Cortex of kidney (tissue), 1 donor: Measurements from ENCODE around the gene SHC2.
"Not testable (repeated sequence)": the region's sequence is repeated elsewhere in the genome, so short reads cannot be mapped to it uniquely, and the experiment has no call there.

ENCODE experiments used
- DNase-seq: peaks from one replicate; lab custom pipeline; 2025; lab: John Stamatoyannopoulos, UW

The SHC2 gene

DNA sequence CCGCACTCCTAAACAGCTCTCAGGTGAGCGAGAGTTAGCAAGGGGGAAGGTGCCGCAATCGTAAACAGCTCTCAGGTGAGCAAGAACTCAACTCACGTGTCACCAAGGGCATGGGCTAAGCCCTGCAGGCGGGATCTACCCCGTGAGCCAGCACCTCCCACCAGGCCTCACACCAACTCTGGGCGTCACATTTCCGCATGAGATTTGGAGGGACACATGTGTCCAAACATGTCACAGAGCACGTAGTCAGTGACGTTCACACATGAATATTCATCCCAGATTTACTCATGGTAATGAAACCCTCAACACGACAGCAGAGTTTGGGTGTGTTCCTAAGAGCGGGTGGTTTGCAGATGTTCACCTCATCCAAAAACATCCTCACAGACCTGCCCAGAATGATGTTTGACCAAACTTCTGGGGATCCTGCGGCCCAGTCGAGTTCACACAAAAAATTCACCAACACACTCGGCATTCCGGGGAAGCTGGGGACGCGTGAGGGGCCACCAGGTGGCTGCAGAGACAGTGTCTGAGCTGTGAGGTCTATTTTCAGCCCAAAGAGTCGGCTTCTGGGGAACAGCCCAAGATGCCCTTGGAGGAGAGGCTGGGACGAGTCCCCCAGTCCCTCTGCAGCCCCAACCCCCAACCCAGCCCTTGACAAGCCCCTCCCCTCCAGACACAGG lies 71.4 kb downstream of the SHC2 start:
- no peak for DNase-seq

DNA sequence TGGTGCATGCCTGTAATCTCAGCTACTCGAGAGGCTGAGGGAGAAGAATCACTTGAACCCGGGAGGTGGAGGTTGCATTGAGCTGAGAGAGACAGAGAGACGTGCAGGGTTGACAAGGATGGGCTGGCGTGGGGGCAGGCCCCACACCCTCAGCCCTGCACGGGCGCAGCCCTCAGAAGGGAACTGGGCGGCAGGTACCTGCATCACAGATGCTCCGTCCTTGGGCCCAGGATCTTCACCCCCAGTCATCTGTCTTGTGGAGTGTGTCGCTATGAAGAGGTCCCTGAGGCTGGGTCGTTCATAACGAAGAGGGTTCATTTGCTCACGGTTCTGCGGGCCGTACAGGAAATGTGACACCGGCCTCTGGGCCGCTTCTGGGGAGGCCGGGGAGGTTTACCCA lies 72.1 kb downstream of the SHC2 start:
- DNase-seq, result no peak

DNA sequence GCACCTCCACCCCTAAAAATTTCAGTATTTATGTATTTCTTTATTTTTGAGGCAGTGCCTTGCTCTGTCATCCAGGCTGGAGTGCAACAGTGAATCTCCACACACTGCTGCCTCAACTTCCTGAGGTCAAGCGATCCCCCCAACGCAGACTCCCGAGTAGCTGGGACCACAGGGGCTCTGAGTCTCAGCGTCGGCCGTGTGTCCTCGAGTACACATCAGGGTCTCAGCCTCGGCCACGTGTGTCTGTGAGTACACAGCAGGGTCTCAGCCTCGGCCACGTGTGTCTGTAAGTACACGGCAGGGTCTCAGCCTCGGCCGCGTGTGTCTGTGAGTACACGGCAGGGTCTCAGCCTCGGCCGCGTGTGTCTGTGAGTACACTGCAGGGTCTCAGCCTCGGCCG lies 73.1 kb downstream of the SHC2 start:
- no peak for DNase-seq

DNA sequence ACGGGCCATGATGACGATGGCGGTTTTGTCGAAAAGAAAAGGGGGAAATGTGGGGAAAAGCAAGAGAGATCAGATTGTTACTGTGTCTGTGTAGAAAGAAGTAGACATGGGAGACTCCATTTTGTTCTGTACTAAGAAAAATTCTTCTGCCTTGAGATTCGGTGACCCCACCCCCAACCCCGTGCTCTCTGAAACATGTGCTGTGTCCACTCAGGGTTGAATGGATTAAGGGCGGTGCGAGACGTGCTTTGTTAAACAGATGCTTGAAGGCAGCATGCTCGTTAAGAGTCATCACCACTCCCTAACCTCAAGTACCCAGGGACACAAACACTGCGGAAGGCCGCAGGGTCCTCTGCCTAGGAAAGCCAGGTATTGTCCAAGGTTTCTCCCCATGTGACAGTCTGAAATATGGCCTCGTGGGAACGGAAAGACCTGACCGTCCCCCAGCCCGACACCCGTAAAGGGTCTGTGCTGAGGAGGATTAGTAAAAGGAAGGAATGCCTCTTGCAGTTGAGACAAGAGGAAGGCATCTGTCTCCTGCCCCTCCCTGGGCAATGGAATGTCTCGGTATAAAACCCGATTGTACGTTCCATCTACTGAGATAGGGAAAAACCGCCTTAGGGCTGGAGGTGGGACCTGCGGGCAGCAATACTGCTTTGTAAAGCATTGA lies 74.1 kb downstream of the SHC2 start:
- DNase-seq, result not testable (repeated sequence)

DNA sequence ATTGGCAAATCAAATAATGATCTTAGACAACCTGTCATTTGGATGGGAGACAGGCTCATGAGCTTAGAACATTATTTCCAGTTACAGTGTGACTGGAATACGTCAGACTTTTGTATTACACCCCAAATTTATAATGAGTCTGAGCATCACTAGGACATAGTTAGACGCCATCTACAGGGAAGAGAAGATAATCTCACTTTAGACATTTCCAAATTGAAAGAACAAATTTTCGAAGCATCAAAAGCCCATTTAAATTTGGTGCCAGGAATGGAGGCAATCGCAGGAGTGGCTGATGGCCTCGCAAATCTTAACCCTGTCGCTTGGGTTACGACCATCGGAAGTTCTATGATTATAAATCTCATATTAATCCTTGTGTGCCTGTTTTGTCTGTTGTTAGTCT lies 74.6 kb downstream of the SHC2 start:
- DNase-seq, result not testable (repeated sequence)

DNA sequence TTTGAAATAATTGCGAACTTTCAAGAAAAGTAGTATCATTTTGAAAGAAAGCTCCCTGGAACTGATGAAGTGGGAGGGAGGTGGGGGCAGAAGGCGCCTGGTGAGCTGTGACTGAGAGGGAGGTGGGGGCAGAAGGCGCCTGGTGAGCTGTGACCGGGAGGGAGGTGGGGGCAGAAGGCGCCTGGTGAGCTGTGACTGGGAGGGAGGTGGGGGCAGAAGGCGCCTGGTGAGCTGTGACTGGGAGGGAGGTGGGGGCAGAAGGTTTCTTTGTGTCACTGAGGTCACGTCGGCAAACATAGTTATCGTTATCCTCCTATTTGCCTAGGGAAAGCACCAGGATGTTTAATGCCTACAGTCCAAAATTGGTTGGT lies 76.0 kb downstream of the SHC2 start:
- DNase-seq, result no peak

DNA sequence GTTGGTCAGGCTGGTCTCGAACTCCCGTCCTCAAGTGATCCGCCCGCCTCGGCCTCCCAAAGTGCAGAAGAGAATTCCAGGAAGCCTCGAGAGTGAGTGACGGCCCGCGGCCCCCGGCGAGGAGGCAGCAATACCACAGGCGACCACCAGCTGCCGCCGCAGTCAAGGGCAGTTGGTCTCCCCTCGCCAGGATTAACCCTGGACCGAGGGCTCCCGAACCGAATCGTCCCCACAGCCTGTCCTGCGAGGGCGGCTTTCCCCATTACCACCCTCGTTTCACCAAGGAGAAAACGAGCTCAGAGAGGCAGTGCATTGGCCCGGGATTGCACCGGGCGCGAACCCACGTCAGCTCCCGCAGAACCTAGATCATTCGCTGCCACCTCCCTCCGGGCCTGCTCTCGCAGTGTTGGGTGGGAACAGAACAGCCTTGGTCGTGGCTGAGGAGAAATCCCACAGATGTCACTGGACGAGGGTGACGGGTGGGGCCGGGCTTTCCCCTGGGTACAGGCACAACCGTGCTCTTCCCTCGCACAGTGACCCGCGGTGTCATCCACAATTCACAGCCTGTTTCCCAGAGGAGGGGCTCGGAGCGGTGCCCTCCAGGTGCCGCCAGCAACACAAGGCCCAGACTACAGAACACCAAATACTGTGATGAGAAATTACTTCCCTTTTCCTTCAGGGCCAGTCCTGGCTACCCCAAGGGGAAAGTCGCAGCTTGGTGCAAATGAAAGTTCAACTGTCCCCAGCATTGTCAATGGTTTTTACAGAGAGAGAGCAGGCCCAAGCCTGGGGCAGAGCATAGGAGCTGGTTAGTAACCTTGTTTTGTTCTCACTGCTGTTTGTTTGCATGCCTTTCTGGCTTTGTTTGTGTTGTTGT lies 76.7 kb downstream of the SHC2 start:
- no peak for DNase-seq

DNA sequence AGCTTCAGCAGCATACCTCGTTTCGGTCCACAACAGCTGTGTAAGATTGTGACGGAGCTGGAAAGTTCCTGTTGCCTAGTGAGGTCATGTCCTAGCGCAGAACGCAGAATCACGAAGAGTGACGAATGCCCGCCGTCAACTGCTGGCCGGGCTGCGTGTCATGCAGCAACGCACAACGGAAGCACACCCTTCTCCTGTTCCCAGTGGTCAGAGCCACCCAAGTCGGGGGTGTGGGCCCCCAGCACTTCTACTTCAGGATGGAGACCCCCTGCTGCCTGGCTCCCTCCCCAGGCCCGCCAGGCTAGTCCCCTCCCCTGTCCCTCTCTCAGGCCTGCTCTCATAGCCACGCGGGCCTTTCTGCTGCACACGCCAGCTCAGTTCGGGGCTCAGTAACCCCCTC lies 77.8 kb downstream of the SHC2 start:
- no peak for DNase-seq

DNA sequence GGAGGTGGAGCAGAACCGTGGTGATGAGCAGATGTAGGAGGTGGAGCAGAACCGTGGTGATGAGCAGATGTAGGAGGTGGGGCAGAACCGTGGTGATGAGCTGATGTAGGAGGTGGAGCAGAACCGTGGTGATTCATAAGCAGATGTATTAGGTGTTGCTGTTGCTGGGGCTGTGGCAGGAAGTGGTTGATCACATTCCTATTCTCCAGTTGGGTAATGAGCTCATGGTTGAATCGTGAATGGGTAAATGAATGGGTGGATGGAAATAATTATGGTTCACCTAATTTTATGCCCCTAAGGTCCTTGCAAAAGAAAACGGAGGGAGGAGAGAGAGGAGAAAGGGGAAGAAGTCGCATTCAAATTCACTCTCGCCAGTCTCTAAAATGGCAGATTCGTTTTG lies 78.3 kb downstream of the SHC2 start:
- DNase-seq, result not testable (repeated sequence)

DNA sequence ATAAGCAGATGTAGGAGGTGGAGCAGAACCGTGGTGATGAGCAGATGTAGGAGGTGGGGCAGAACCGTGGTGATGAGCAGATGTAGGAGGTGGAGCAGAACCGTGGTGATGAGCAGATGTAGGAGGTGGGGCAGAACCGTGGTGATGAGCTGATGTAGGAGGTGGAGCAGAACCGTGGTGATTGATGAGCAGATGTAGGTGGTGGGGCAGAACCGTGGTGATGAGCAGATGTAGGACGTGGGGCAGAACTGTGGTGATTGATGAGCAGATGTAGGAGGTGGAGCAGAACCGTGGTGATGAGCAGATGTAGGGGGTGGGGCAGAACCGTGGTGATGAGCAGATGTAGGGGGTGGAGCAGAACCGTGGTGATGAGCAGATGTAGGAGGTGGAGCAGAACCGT lies 78.9 kb downstream of the SHC2 start:
- not testable (repeated sequence) for DNase-seq

DNA sequence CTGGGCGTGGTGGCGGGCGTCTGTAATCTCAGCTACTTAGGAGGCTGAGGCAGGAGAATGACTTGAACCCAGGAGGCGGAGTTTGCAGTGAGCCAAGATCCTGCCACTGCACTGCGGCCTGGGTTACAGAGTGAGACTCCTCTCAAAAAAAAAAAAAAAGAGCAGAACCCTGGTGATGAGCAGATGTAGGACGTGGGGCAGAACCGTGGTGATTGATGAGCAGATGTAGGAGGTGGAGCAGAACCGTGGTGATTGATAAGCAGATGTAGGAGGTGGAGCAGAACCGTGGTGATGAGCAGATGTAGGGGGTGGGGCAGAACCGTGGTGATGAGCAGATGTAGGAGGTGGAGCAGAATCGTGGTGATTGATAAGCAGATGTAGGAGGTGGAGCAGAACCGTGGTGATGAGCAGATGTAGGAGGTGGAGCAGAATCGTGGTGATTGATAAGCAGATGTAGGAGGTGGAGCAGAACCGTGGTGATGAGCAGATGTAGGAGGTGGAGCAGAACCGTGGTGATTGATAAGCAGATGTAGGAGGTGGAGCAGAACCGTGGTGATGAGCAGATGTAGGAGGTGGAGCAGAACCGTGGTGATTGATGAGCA lies 80.1 kb downstream of the SHC2 start:
- not testable (repeated sequence) for DNase-seq

DNA sequence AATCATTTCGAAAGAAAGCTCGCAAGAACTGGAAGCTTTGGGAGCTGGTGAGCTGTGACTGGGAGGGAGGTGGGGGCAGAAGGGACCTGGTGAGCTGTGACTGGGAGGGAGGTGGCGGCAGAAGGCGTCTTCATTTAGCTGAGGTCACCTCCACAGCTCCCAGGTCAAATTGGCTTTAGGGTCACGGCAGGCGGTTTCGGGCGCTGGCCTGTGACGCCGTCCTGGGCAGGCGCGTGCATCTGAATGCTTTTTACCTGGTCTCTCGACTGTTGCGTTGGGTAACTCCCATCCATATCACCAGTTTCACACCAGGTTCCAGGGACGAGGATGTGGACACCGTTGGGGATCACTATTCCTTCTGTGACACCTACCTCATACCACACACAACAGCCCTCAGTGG lies 81.0 kb downstream of the SHC2 start:
- DNase-seq, result no peak

DNA sequence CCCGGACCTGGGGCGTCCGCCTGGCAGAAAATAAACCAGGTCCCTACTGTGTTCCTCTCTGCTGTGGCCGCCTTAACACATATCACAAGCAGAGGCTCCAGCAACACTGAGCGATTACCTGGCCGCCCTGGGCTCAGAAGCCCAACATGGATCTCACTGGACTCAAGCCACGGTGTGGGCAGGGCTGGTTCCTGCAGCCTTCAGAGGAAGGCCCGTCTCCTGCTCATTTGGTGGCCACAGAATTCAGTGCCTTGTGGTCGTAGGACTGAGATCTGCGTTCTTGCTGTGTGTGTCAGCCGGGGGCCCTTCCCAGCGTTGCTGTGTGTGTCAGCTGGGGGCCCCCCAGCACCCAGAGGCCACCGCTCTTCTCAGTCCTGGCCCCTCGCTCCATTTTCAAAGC lies 82.1 kb downstream of the SHC2 start:
- DNase-seq, result no peak

DNA sequence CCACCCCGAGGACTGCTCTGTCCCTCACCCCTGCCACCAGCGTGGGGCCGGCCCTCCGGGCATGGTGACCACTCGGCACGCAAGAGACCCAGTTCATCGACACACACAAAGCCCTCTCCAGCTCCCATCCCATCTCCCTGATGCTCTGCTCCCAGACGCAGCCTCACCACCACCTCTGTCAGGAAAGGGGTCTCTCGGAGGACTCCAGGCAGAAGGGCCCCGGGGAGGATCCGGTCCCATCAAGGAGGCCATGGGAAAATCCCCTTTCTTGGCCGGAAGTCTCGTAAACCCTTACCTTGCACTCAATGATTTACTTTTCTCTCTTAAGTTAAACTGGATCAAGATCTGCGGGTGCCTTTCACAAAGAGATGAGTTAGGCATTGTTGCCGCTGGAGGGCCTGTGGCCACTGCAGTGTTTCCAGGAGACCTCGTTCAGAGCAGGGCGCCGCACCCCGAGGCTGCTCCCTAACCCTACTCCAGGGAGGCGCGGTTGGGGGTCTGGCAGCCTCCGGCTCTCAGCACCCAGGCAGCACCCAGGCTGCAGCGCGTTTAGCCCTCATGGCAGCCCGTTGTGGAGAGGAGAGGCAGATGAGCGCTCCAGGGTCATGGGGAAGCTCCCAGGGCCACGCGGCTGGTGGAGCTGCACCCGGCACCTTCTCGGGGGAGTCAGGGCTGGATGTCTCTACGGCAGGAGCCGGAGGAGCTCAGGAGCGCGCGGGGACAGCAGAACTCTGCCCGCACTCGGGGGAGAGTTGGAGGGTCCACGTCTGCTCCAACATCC lies 82.8 kb downstream of the SHC2 start:
- no peak for DNase-seq

DNA sequence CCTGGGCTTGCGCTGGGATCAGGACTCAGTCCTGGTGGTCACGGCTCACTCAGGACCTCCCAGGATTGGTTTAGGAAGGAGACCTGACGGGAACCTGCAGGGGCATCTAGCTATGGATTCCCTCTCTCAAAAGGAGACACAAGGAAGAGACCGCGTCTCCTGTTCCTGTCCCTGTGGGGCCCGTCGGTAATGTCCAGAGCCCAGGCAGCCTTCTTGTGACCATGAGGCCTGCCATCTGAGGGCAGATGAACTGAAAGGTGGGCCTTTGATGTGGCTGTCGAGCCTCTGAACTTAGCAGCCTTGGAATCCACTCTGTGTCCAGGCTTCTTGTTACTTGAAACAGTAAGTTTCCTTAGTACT lies 84.7 kb downstream of the SHC2 start:
- DNase-seq, result no peak

DNA sequence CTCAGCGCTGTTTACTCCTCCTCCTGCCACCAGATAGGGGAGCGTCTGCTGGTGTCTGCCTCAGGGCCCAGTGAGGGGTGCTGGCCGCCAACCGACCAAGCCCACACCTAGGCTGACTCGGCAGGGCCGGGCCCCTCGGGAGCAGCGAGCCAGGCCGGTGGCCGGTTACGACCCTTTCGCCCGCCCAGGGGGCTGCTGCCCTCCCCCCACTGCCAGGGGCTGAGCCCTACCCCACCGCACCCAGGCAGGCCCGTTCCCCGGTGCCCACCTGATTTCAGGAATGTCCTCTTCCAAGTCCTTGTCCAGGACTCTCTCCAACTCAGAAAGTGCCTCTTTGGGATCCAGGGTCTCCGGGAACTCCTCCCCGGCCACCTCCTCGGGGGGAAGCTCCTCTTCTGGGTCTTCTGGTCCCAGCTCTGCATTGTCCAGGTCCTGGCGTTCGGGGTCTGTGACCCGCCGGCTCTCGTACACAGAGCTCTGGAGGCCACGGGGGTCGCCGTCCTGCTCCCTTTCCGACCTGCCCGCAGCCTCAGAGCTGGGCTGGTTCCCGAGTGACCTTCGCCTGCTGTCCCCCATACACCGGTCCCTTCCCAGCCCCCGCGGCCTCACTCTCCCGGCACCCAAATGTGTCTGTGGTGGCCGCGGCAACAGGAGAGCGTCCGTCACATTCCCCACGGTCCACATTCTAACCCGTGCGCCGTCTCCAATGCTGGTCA lies 85.3 kb downstream of the SHC2 start:
- no peak for DNase-seq

DNA sequence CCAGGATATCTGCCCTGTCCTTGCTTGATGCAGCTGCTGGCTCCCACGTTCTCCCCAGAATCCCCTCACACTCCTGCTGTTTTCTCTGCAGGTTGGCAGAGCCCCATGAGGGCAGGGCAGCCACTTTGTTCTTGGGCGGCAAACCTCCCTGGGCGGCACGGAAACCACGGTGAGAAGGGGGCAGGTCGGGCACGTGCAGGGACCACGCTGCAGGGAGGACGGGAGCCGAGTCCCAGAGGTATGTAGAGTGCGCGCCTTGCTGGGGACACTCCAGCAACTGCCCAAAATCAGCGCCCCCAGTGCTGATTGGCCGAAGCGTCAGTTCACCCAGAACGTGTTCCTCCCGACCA lies 86.0 kb downstream of the SHC2 start:
- no peak for DNase-seq

DNA sequence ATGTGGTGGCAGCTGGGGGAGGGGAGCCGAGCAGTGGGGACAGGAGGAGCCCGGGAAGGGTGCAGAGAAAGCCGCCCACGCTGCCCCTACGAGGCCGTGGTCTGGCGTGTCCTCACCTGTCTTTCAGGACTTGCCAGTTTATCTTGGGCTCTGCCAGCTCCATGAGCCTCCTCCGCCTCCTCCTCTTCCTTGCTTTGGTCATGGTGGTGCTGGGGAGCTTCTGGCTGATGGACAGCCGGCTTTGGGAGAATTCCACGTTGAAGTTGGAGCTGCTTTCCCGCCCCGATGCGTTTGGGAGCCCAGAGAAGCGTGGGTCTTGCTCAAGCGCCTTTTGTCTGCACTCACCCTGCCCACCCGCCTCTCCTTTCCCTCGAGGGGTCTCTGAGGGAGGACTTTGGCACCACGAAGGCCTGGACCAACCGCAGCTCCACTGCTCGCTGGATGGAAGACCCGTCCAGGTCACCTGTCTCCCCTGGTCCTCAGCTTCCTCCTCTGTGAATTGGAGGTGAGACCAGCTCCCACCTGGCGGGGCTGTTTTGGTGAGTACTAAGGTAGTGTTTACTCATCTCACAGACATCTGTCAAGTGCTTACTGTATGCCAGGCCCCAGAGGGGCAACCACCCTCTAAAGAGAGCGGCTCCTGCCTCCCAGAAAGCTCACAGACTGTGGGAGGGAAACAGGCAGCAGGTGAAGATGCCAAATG lies 86.5 kb downstream of the SHC2 start:
- DNase-seq, result no peak

DNA sequence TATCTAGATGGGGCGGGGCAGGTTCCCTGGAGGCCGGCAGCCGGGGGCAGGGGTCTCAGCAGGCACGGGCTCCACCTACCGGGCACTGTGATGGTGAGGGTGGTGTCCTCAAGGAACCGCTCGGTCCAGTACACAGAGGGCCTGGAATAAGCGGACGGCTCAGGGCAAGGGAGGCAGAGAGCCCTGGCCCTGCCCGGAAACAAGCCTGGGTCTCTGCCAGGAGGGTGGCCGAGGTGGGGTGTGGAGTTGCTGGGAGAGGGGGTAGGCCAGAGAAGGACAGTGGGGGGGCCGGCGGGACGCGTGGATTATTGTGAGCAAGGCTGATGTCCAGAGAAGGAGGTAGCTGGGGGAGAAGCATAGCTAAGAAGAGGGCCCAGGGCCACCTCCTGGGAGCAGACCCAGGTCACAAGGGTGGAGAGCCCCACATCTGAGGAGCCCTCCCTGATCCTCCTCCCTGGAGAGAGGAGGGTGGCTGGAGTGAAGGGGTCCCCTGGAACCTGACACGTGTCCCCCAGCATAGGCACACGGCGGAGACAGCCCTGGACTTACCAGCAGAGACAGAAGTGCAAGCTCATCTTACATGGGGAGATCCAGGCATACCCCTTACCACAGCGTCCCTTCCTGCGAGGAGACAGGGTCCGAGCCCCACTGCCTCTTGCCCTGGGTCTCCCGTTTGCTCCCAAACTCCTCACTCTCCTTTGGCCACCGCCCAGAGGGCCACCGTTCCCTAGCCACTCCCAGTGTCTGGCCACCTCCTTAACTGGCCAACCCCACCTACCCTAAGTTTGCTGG lies 87.2 kb downstream of the SHC2 start:
- no peak for DNase-seq

DNA sequence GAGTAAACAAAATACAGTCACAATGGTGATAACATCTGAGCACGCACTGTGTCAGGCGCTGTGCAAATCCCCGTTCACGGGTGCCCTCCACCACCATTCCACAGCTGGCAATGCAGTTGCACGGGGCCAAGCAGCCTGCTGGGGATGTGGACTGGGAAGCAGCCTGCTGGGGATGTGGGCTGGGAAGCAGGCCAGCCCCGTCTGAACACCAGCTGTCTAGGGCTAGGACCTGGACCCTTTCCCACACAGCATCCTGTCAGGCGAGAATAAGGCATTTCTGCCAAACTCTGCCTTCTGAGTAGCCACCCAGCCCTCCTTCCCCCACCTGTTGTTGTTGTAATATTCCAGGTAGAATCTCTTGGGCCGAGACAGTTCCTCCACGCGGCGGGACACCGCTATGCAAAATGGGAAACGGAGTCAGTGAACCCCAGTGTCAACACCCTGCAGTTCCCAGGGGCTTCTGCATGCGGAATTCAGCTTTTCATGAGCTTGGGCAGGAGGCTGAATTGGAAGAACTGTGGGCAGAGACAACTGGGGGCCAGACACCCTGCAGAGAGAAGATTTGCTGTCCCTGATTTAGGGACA lies 88.4 kb downstream of the SHC2 start:
- DNase-seq, result no peak
